ENCODE data around the gene PAXIP1. TPM values are rescaled to one million over a fixed set of nuclear protein-coding genes. Genes with fewer than 3 reads are reported as not detected.
A peak's percentile ranks its signal among the peaks of the same experiment; 100 is the strongest.

PAXIP1 gene
- total RNA-seq, 6 experiments from 2014 or later, result 6.2 to 6.6 (median 6.4) TPM

GRCh38 chr7:154953006-154953684 is 49.8 kb downstream of the PAXIP1 start:
- Histone ChIP-seq H3K4me3 (no peak overlapping the region), H3K27ac (no peak overlapping the region), H3K36me3 (peaks cover 0 to 23% (median 13%) of the 10 kb centered on the region in 4 donors), H3K9me3 (no peaks in the 10 kb centered on the region), H3K4me1 (peaks cover 0 to 8% (median 0%) of the 10 kb centered on the region in 4 donors), H3K27me3 (no peaks in the 10 kb centered on the region)
- peak; percentile 41 to 60 (median 54) for TF ChIP-seq CTCF (IDR thresholded peaks at IDR 0.05)
- no peak for TF ChIP-seq POLR2A (IDR thresholded peaks at IDR 0.05)
- WGBS (ENCODE audit: insufficient coverage, low coverage, low lambda C conversion rate, missing lambda C conversion rate), result 55% methylated on average over 9 of the region's 9 CpGs
- intact Hi-C loops (cut with DNase I), result no loop called here
- DNase-seq (peak in 1 of 3 donors; percentile 52), ATAC-seq (peak; percentile 46 to 68 (median 60))

GRCh38 chr7:154950960-154951359 is 52.0 kb downstream of the PAXIP1 start:
- peaks cover 0 to 45% (median 24%) of the 10 kb centered on the region in 4 donors for H3K36me3 ChIP-seq
- DNase-seq (no peak), ATAC-seq (peak; percentile 38 to 85 (median 68))
- no peak for TF ChIP-seq CTCF (IDR thresholded peaks at IDR 0.05)
- no peak for TF ChIP-seq POLR2A (IDR thresholded peaks at IDR 0.05)
- H3K27ac ChIP-seq, result no peak overlapping the region
- no peak overlapping the region for H3K4me3 ChIP-seq
- no peaks in the 10 kb centered on the region for H3K9me3 ChIP-seq
- 60% methylated on average over 1 of the region's 2 CpGs for WGBS (ENCODE audit: insufficient coverage, low coverage, low lambda C conversion rate, missing lambda C conversion rate)
- H3K4me1 ChIP-seq, result peaks cover 0 to 8% (median 0%) of the 10 kb centered on the region in 4 donors
- intact Hi-C loops (cut with DNase I), result no loop called here
- H3K27me3 ChIP-seq, result no peaks in the 10 kb centered on the region

GRCh38 chr7:154947604-154948003 is 55.3 kb downstream of the PAXIP1 start:
- peaks cover 0 to 8% (median 0%) of the 10 kb centered on the region in 4 donors for H3K4me1 ChIP-seq
- WGBS (ENCODE audit: insufficient coverage, low coverage, low lambda C conversion rate, missing lambda C conversion rate), result 93% methylated on average over 5 of the region's 5 CpGs
- TF ChIP-seq CTCF (IDR thresholded peaks at IDR 0.05) (no peak), POLR2A (IDR thresholded peaks at IDR 0.05) (no peak)
- no peaks in the 10 kb centered on the region for H3K27me3 ChIP-seq
- no peaks in the 10 kb centered on the region for H3K9me3 ChIP-seq
- intact Hi-C loops (cut with DNase I), result no loop called here
- no peak overlapping the region for H3K4me3 ChIP-seq
- no peak for ATAC-seq
- peaks cover 0 to 61% (median 28%) of the 10 kb centered on the region in 4 donors for H3K36me3 ChIP-seq
- no peak overlapping the region for H3K27ac ChIP-seq
- no peak for DNase-seq

GRCh38 chr7:154946166-154946565 is 56.8 kb downstream of the PAXIP1 start:
- no peak overlapping the region for H3K27ac ChIP-seq
- intact Hi-C loops (cut with DNase I), result no loop called here
- no peaks in the 10 kb centered on the region for H3K27me3 ChIP-seq
- ATAC-seq, result no peak
- no peaks in the 10 kb centered on the region for H3K9me3 ChIP-seq
- peaks cover 0 to 61% (median 30%) of the 10 kb centered on the region in 4 donors for H3K36me3 ChIP-seq
- WGBS (ENCODE audit: insufficient coverage, low coverage, low lambda C conversion rate, missing lambda C conversion rate), result 78% methylated on average over 7 of the region's 7 CpGs
- no peak overlapping the region for H3K4me3 ChIP-seq
- no peak for DNase-seq
- no peak for TF ChIP-seq CTCF (IDR thresholded peaks at IDR 0.05)
- TF ChIP-seq POLR2A (IDR thresholded peaks at IDR 0.05), result no peak
- peaks cover 0 to 6% (median 0%) of the 10 kb centered on the region in 4 donors for H3K4me1 ChIP-seq

Measured in right lobe of liver (tissue), 6 donors.